GM12878 (cell line): ENCODE data around the gene PAX5. TPM values are rescaled to one million over a fixed set of nuclear protein-coding genes. Genes with fewer than 3 reads are reported as not detected.

Source experiments
- BCL11A ChIP-seq: IDR thresholded peaks from 2 replicates; pipeline ENCODE4 v1.6.1; 2011; ENCODE audit warnings: low read depth, low read length
- BHLHE40 ChIP-seq, 2 experiments: fragments of 450-650 bp in 1 of 2; IDR thresholded peaks; 2 replicates each; pipeline ENCODE4 v1.6.1; 2011 to 2017; ENCODE audit warnings: low read depth in 2 of 2, borderline replicate concordance in 1 of 2, improper control_type of control experiment in 1 of 2, low read length in 1 of 2, mild to moderate bottlenecking in 1 of 2
- CEBPB ChIP-seq, 2 experiments: fragments of 150-350 bp in 1 of 2; IDR thresholded peaks; 2 replicates each; pipeline ENCODE4 v1.6.1; 2012 to 2014; ENCODE audit warnings: low read depth in 2 of 2, low read length in 2 of 2, borderline replicate concordance in 1 of 2, inconsistent platforms in 1 of 2
- CHD2 ChIP-seq: IDR thresholded peaks from 2 replicates; pipeline ENCODE4 v1.6.1; 2011; ENCODE audit warnings: low read depth, low read length, improper control_type of control experiment, borderline replicate concordance
- CTCF ChIP-seq, 3 experiments: IDR thresholded peaks in 2 of 3; conservative IDR thresholded peaks in 1 of 3; 2 replicates each; pipeline ENCODE4 v1.5.1; 2011; ENCODE audit warnings: low read depth in 3 of 3, low read length in 3 of 3, mild to moderate bottlenecking in 3 of 3, control low read depth in 2 of 3, moderate library complexity in 2 of 3, inconsistent platforms in 1 of 3, mixed read lengths in 1 of 3; ENCODE audit not compliant: control insufficient read depth in 2 of 3, insufficient read depth in 1 of 3; ENCODE audit errors: extremely low read depth in 1 of 3
- E4F1 ChIP-seq: fragments of 450-650 bp; IDR thresholded peaks from 2 replicates; pipeline ENCODE4 v1.6.1; 2018; ENCODE audit warnings: borderline replicate concordance, mild to moderate bottlenecking; ENCODE audit not compliant: partially characterized antibody
- EED ChIP-seq: sonication (generic); IDR thresholded peaks from 2 replicates; pipeline ENCODE4 v1.6.1; 2016; ENCODE audit warnings: antibody characterized with exemption, low read depth
- FOS ChIP-seq: IDR thresholded peaks from 3 replicates; pipeline ENCODE4 v1.6.1; 2011; ENCODE audit warnings: borderline replicate concordance; ENCODE audit not compliant: insufficient read length; ENCODE audit errors: extremely low read depth
- FOXK2 ChIP-seq: fragments of 450-650 bp; IDR thresholded peaks from 2 replicates; pipeline ENCODE4 v1.6.1; 2017; ENCODE audit warnings: mild to moderate bottlenecking, moderate library complexity
- GATAD2B ChIP-seq: fragments of 450-650 bp; conservative IDR thresholded peaks from 2 replicates; pipeline ENCODE4 v1.6.1; 2017; ENCODE audit warnings: low read depth, mild to moderate bottlenecking, moderate library complexity
- IKZF1 ChIP-seq: fragments of 450-650 bp; conservative IDR thresholded peaks from 2 replicates; pipeline ENCODE4 v1.6.1; 2017; ENCODE audit warnings: antibody characterized with exemption, mild to moderate bottlenecking
- IKZF2 ChIP-seq, 2 experiments: fragments of 450-650 bp; IDR thresholded peaks; 2 replicates each; pipeline ENCODE4 v1.6.1; 2017; ENCODE audit warnings: mild to moderate bottlenecking in 2 of 2, moderate library complexity in 2 of 2
- MAX ChIP-seq: IDR thresholded peaks from 2 replicates; pipeline ENCODE4 v1.6.1; 2012; ENCODE audit warnings: low read depth, low read length, improper control_type of control experiment
- MTA2 ChIP-seq: fragments of 450-650 bp; IDR thresholded peaks from 2 replicates; pipeline ENCODE4 v1.6.1; 2016; ENCODE audit warnings: low read depth, mild to moderate bottlenecking, moderate library complexity
- MXI1 ChIP-seq: fragments of 150-350 bp; IDR thresholded peaks from 2 replicates; pipeline ENCODE4 v1.6.1; 2011; ENCODE audit warnings: low read depth, mild to moderate bottlenecking, inconsistent platforms, low read length, improper control_type of control experiment
- NFIC ChIP-seq: IDR thresholded peaks from 2 replicates; pipeline ENCODE4 v1.6.1; 2012; ENCODE audit warnings: low read depth, mild to moderate bottlenecking, inconsistent platforms, low read length, moderate library complexity
- NR2F1 ChIP-seq: fragments of 450-650 bp; conservative IDR thresholded peaks from 2 replicates; pipeline ENCODE4 v1.6.1; 2017; ENCODE audit warnings: mild to moderate bottlenecking
- POU2F2 ChIP-seq: IDR thresholded peaks from 3 replicates; pipeline ENCODE4 v1.6.1; 2011; ENCODE audit warnings: low read depth, mild to moderate bottlenecking, low read length, borderline replicate concordance
- RAD21 ChIP-seq: IDR thresholded peaks from 2 replicates; pipeline ENCODE4 v1.6.1; 2011; ENCODE audit warnings: mild to moderate bottlenecking, low read depth, low read length, moderate library complexity; ENCODE audit not compliant: insufficient read depth
- RELA ChIP-seq: fragments of 450-650 bp; IDR thresholded peaks from 2 replicates; pipeline ENCODE4 v1.8.0; 2014; ENCODE audit warnings: borderline replicate concordance; ENCODE audit not compliant: partially characterized antibody
- SREBF2 ChIP-seq: IDR thresholded peaks from 2 replicates; pipeline ENCODE4 v1.6.1; 2012; ENCODE audit warnings: mild to moderate bottlenecking, low read length
- STAT3 ChIP-seq: IDR thresholded peaks from 2 replicates; pipeline ENCODE4 v1.6.1; 2011; ENCODE audit warnings: low read depth, low read length, improper control_type of control experiment
- TAF1 ChIP-seq: IDR thresholded peaks from 2 replicates; pipeline ENCODE4 v1.6.1; 2011; ENCODE audit warnings: mild to moderate bottlenecking, low read depth, low read length, borderline replicate concordance
- WRNIP1 ChIP-seq: IDR thresholded peaks from 2 replicates; pipeline ENCODE4 v1.6.1; 2011; ENCODE audit warnings: low read depth, low read length, improper control_type of control experiment, borderline replicate concordance
- ZBTB33 ChIP-seq: fragments of 450-650 bp; IDR thresholded peaks from 2 replicates; pipeline ENCODE4 v1.6.1; 2017; ENCODE audit warnings: mild to moderate bottlenecking
- ZNF622 ChIP-seq: fragments of 450-650 bp; IDR thresholded peaks from 2 replicates; pipeline ENCODE4 v1.6.1; 2017; ENCODE audit warnings: mild to moderate bottlenecking, inconsistent platforms
- polyA plus RNA-seq, 11 experiments: library from polyadenylated mRNA; depleted of rRNA in 4 of 11; unstranded in 6 of 11; stranded (reverse) in 5 of 11; fragments of >200 nt; fragmentation: Nextera tagmentation in 4 of 11; fragmentation: Illumina TruSeq in 1 of 11; extraction: Ambion mirVana in 4 of 11; extraction: Trizol in 1 of 11; gene quantifications; 1 replicate in 1 of 11; 2 replicates in 10 of 11; pipeline versions ENCODE4 v1.2.1 to v1.2.3, GENCODE V29; 2011 to 2016; ENCODE audit warnings: inconsistent platforms in 2 of 11, missing spikeins in 2 of 11, low read depth in 1 of 11
- total RNA-seq, 4 experiments: library from RNA; depleted of rRNA in 3 of 4; stranded (reverse); fragments of >200 nt in 3 of 4; fragmentation: Illumina TruSeq in 1 of 4; extraction: Trizol in 1 of 4; gene quantifications; 2 replicates each; pipeline versions ENCODE4 v1.2.1 to v1.2.3, GENCODE V29; 2013 to 2021

The PAX5 gene
- total and polyA plus RNA-seq, 10 of the 15 experiments (the other 5 are each of a cell fraction or from before 2014, with no cell fraction given) = 2.2 to 123 (median 31.9) TPM

GRCh38 chr9:37029304-37029775, 4.7 kb downstream of the PAX5 start (continued):
- TF ChIP-seq BHLHE40 (IDR thresholded peaks at IDR 0.05; ENCODE audit: borderline replicate concordance in 1 of 2, low read depth in 2 of 2, low read length in 1 of 2) (peak in 1 of 2 experiments; percentile 32; a peak in 1 of 4 replicates), NFIC (no peak), STAT3 (no peak), IKZF2 (IDR thresholded peaks at IDR 0.05) (peak; percentile 75), IKZF1 (peak; percentile 79), EED (peak; percentile 69), MAX (peak; percentile 47; the same call in 1 of the 2 replicates), E4F1 (no peak), WRNIP1 (no peak), POU2F2 (peak; percentile 49; the same call in 1 of the 3 replicates), SREBF2 (no peak), FOXK2 (no peak), BCL11A (peak; percentile 30; the same call in 1 of the 2 replicates), CTCF (IDR thresholded peaks at IDR 0.05 in 2 of 3, conservative IDR thresholded peaks at IDR 0.05 in 1 of 3; ENCODE audit: control insufficient read depth in 2 of 3, extremely low read depth in 1 of 3, insufficient read depth in 1 of 3, low read depth in 3 of 3, low read length in 3 of 3) (peak in 1 of 3 experiments; percentile 17; a peak in 1 of 6 replicates), ZBTB33 (no peak), RAD21 (0 out of 2 replicates have a peak, but pooled peaks have one; percentile 20), RELA (no peak), MTA2 (0 out of 2 replicates have a peak, but pooled peaks have one; percentile 18), CEBPB (IDR thresholded peaks at IDR 0.05; ENCODE audit: borderline replicate concordance in 1 of 2, low read depth in 2 of 2, low read length in 2 of 2) (no peak), NR2F1 (no peak), MXI1 (peak; percentile 72), GATAD2B (0 out of 2 replicates have a peak, but pooled peaks have one; percentile 32), TAF1 (no peak), FOS (no peak), ZNF622 (no peak), CHD2 (peak; percentile 78; the same call in 1 of the 2 replicates)
